Measurements from ENCODE around the gene KIAA1755. TPM values are rescaled to one million over a fixed set of nuclear protein-coding genes. Genes with fewer than 3 reads are reported as not detected.

Gene KIAA1755
- total and polyA plus RNA-seq, 7 donors: 1.2 to 39.1 (median 11.6) TPM; not detected in 1

GRCh38 chr20:38164624-38165088 lies 95.9 kb downstream of the KIAA1755 start:
- 55 to 67% methylated on average over 14 of the region's 14 CpGs for WGBS, 2 donors
- Histone ChIP-seq H3K9me3 (no peaks in the 10 kb centered on the region), H3K27me3 (no peaks in the 10 kb centered on the region), H3K4me1 (peaks cover 0 to 61% (median 32%) of the 10 kb centered on the region in 4 donors), H3K4me3 (peak overlapping the region; percentile 48 to 62 (median 50)), H3K36me3 (peaks cover 0 to 14% (median 6%) of the 10 kb centered on the region in 4 donors), H3K27ac (peak overlapping the region; percentile 67 to 86 (median 74))
- TF ChIP-seq POLR2A (IDR thresholded peaks at IDR 0.05) (no peak), CTCF (IDR thresholded peaks at IDR 0.05) (no peak), POLR2AphosphoS5 (IDR thresholded peaks at IDR 0.05) (no peak)
- intact Hi-C loops (cut with DNase I): loop anchor here (1.0 to 5.0 kb wide), 3 partner anchors 58 to 107 kb away; no protein-coding TSS in a partner anchor
- peak; percentile 70 for DNase-seq

GRCh38 chr20:38164069-38164468 lies 96.5 kb downstream of the KIAA1755 start:
- WGBS, 2 donors: 90 to 93% methylated on average over 5 of the region's 5 CpGs
- H3K4me1 ChIP-seq: peaks cover 0 to 61% (median 33%) of the 10 kb centered on the region in 4 donors
- peak overlapping the region in 3 of 4 donors; percentile 48 to 62 (median 50) for H3K4me3 ChIP-seq
- DNase-seq: peak; percentile 57
- peaks cover 0 to 16% (median 6%) of the 10 kb centered on the region in 4 donors for H3K36me3 ChIP-seq
- TF ChIP-seq POLR2A (IDR thresholded peaks at IDR 0.05) (no peak), EP300 (IDR thresholded peaks at IDR 0.05) (no peak), CTCF (IDR thresholded peaks at IDR 0.05) (no peak), POLR2AphosphoS5 (IDR thresholded peaks at IDR 0.05) (no peak)
- no peaks in the 10 kb centered on the region for H3K9me3 ChIP-seq
- intact Hi-C loops (cut with DNase I): loop anchor here (2.0 kb wide), 1 partner anchor 91 kb away; no protein-coding TSS in a partner anchor
- no peaks in the 10 kb centered on the region for H3K27me3 ChIP-seq
- H3K27ac ChIP-seq: peak overlapping the region; percentile 67 to 86 (median 74)

- peaks cover 0 to 68% (median 39%) of the 10 kb centered on the region in 4 donors for H3K4me1 ChIP-seq
Observed at GRCh38 chr20:38162878-38163875, 97.4 kb downstream of the KIAA1755 start.

GRCh38 chr20:38162149-38162548 lies 98.4 kb downstream of the KIAA1755 start:
- intact Hi-C loops (cut with DNase I): no loop called here
- Histone ChIP-seq H3K4me1 (peaks cover 0 to 70% (median 47%) of the 10 kb centered on the region in 4 donors), H3K27ac (peak overlapping the region in 2 of 4 donors; percentile 77 to 86), H3K4me3 (no peak overlapping the region), H3K9me3 (no peaks in the 10 kb centered on the region), H3K27me3 (no peaks in the 10 kb centered on the region), H3K36me3 (peaks cover 0 to 16% (median 8%) of the 10 kb centered on the region in 4 donors)
- DNase-seq: peak; percentile 36
- no peak for TF ChIP-seq POLR2A (IDR thresholded peaks at IDR 0.05)
- TF ChIP-seq EP300 (IDR thresholded peaks at IDR 0.05): no peak
- TF ChIP-seq CTCF (IDR thresholded peaks at IDR 0.05): no peak
- no peak for TF ChIP-seq POLR2AphosphoS5 (IDR thresholded peaks at IDR 0.05)
- 35 to 67% methylated on average over 2 of the region's 2 CpGs for WGBS, 2 donors

More at GRCh38 chr20:38162878-38163875, 97.4 kb downstream of the KIAA1755 start:
- H3K4me3 ChIP-seq: peak overlapping the region in 2 of 4 donors; percentile 50 to 62
- peak overlapping the region; percentile 67 to 86 (median 74) for H3K27ac ChIP-seq
- H3K27me3 ChIP-seq: no peaks in the 10 kb centered on the region
- intact Hi-C loops (cut with DNase I): no loop called here
- WGBS, 2 donors: 71 to 81% methylated on average over 15 of the region's 15 CpGs
- DNase-seq: peak; percentile 54
- TF ChIP-seq POLR2AphosphoS5 (IDR thresholded peaks at IDR 0.05): no peak
- no peak for TF ChIP-seq CTCF (IDR thresholded peaks at IDR 0.05)
- no peak for TF ChIP-seq EP300 (IDR thresholded peaks at IDR 0.05)
- TF ChIP-seq POLR2A (IDR thresholded peaks at IDR 0.05): no peak
- peaks cover 0 to 16% (median 8%) of the 10 kb centered on the region in 4 donors for H3K36me3 ChIP-seq
- H3K9me3 ChIP-seq: no peaks in the 10 kb centered on the region
